Measurements from ENCODE around the gene KRTAP10-6.
"Not testable (repeated sequence)": the region's sequence is repeated elsewhere in the genome, so short reads cannot be mapped to it uniquely, and the experiment has no call there.

The KRTAP10-6 gene

DNA sequence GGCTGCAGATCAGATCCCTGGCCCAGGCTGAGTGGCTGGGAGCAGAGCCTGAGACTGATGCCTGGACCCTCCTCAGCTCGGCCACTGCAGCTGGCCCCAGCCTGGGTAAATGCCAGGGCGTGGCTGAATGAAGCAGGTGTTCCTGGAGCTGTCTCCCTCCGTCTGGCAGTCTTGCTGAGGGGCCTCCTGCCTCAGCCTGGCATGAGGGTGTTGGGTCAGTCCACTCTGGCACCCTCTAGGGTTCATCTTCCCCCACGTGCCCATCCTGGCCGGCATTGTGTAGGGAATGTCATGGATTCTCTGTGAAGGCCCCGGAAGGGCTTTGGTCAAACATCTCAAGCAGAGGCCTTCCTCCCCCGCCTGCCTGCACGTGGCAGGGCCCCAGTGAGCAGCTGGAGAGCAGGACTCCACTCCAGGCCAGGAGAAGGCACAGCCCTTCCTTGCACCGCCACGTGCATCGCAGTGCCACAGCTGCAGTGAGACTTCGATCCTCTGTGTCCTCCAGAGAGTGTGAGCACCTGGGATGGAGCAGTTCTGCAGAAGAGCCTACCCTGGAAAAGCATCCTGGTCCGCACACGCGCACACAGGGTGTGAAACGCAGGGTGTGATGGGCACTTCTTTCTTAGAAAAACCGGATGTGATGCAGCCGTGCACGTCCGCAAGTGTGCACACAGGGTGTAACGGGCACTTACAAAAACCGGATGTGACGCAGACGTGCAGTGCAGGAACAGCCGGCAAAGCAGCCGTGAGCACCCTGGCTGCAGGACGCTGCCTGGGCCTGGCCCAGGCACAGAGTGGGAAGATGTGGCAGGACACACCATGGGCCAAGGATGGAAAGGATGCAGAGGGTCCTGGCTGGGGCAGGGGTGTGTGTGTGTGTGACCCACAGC, 23.4 kb downstream of the KRTAP10-6 start:
- no peak overlapping the region for H3K4me3 ChIP-seq (ENCODE audit: low read depth, low read length)
- no peak for DNase-seq (ENCODE audit: low read depth)

DNA sequence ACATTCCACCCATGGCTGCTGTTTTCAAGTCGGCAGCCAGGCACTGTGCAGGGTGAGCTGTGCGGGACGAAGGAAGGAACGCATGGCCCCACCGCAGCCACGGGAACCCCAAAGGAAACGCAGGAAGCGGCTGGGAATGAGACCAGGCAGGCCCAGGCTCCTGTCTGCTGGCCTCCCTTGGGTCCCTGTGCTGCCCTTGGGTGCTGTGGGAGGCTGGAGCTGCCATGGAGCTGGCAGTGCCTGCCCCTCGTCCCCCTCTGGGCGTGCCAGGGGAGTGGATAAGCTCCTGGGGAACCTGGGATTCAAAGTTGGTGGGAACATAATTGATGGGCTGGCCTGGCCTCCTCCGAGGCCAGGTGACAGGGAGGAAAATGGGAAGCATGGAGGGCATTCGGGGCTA, 24.0 kb downstream of the KRTAP10-6 start:
- no peak overlapping the region for H3K4me3 ChIP-seq (ENCODE audit: low read depth, low read length)
- DNase-seq (ENCODE audit: low read depth) = no peak

GRCh38 chr21:44567481-44568171, 24.7 kb downstream of the KRTAP10-6 start:
- H3K4me3 ChIP-seq (ENCODE audit: low read depth, low read length) = no peak overlapping the region
- DNase-seq (ENCODE audit: low read depth) = no peak

DNA sequence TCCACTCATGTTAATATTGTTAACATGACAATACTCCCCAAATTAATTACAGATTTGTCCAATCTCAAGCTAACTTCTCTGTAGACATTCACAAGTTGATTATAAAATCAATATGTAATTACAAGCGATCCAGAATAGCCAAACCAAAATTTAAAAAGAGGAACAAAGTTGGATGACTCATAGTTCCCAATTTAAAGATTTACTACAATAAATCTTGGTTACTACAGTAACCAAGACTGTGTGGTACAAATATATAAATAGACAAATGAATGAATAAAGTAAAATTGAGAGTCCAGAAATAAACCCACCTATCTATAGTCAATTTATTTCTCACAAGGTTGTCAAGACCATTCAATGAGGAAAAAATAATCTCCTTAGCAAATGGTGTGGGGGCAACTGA, 25.9 kb downstream of the KRTAP10-6 start:
- DNase-seq (ENCODE audit: low read depth) = no peak
- H3K4me3 ChIP-seq (ENCODE audit: low read depth, low read length) = no peak overlapping the region

GRCh38 chr21:44564886-44565598, 27.3 kb downstream of the KRTAP10-6 start:
- H3K4me3 ChIP-seq (ENCODE audit: low read depth, low read length) = no peak overlapping the region
- no peak for DNase-seq (ENCODE audit: low read depth)

DNA sequence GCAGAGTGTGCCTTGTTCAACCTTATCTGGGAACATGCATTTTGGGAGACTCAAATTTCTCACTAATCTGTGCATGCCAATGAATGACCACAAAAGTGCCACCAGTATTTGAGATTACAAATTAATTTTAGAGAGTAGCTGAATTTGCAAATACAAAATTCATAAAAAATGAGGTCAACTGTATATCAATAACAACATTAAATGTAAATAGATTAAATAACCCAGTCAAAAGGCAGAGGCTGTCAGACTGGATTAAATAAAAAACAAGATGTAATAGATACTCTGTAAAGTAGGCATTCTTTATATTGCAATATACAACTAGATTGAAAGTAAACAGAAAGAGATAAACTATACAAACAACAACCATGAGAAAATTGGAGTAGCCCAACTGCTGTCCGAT, 28.2 kb downstream of the KRTAP10-6 start:
- no peak for DNase-seq (ENCODE audit: low read depth)
- no peak overlapping the region for H3K4me3 ChIP-seq (ENCODE audit: low read depth, low read length)

GRCh38 chr21:44558695-44559094, 33.6 kb downstream of the KRTAP10-6 start, which contains the start of gene KRTAP10-3:
Gene KRTAP10-3, minus strand, starts transcription at chr21:44558795. Its CDS starts 80 bp downstream, at chr21:44558715.
- no peak within 1 kb of the TSS for H3K4me3 ChIP-seq (ENCODE audit: low read depth, low read length)
- no peak for DNase-seq (ENCODE audit: low read depth)

- not testable (repeated sequence) for DNase-seq (ENCODE audit: low read depth); H3K4me3 ChIP-seq (ENCODE audit: low read depth, low read length)
Measured at GRCh38 chr21:44558329-44558675, 34.0 kb downstream of the KRTAP10-6 start.

DNA sequence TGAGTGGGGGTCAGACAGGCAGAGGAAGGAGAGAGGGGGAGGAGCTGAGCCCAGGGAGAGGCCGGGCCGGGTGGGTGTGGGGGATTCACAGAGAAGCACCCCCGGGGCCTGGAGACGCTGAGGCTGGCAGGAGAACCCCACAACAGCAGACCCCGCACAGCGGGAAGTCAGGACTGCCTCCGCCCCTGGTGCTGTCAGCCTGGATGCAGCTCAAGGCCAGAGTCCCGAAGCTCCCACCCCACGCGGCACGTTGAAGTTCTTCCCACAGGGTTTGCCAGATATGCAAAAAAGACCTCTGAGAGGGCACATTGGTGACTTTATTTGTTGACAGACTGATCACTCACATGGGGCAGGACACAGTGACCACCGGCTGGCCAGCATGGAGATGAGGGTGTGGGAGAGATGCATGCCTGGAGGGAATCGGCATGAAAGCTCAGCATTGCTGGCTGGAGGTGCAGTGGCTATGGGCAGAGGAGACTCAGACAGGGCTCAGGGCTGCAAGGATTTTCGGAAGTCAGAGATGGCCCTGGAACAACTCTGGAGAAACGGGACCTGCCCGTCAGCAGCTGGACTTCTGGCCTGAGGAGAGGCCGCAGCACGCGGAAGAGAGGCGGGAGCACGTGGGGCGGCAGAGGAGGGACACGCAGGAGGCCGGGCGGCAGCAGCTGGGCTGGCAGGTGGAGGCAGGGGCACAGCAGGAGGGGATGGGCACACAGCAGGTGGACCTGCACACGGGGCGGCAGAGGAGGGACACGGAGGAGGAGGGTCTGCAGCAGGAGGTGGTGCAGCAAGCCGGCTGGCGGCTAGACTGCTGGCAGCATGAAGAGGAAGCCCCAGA, 34.6 kb downstream of the KRTAP10-6 start:
- DNase-seq (ENCODE audit: low read depth) = no peak
- H3K4me3 ChIP-seq (ENCODE audit: low read depth, low read length) = no peak overlapping the region

DNA sequence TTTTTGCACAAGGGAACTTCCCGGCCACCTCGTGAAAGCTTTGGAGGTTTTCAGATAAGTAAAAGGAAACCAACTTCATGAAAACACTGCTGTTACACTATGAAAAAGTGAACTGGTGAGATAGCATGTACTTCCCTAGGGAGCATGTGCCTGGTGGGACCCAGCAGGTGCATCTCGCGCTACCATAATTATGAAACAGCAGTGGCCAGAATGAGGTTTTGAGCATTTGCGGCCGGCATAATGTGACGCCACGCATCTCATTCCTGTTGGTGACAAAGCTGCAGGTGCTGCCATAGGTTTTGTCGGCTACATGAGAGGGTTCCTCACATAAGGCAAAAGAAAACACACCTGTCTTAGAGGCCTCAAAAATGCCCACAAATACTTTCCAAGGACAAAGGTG, 35.4 kb downstream of the KRTAP10-6 start:
- no peak for DNase-seq (ENCODE audit: low read depth)
- no peak overlapping the region for H3K4me3 ChIP-seq (ENCODE audit: low read depth, low read length)

GRCh38 chr21:44555200-44555875, 37.0 kb downstream of the KRTAP10-6 start:
- H3K4me3 ChIP-seq (ENCODE audit: low read depth, low read length) = no peak overlapping the region
- no peak for DNase-seq (ENCODE audit: low read depth)

GRCh38 chr21:44552681-44553080, 39.6 kb downstream of the KRTAP10-6 start:
- no peak overlapping the region for H3K4me3 ChIP-seq (ENCODE audit: low read depth, low read length)
- no peak for DNase-seq (ENCODE audit: low read depth)

DNA sequence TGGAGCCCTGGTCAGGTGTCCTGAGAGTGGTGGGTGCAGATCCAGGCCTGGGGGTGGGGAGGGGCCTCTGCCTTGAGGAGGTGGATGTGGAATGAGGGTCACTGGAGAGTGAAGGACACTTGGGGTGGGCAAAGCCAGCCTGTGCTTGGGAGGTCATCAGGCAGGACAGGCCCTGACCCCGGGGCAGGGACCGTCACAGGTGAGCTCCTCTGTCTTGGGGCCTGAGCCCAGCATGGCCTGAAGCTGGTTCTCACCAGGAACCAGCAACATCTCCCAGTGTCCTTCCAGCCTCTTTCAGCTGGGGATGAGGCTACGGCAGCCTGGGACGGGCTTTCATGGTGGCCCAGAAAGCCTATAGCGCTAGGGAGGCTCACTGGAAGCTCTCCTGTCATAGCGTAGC, 40.2 kb downstream of the KRTAP10-6 start:
- no peak for DNase-seq (ENCODE audit: low read depth)
- H3K4me3 ChIP-seq (ENCODE audit: low read depth, low read length) = no peak overlapping the region

DNA sequence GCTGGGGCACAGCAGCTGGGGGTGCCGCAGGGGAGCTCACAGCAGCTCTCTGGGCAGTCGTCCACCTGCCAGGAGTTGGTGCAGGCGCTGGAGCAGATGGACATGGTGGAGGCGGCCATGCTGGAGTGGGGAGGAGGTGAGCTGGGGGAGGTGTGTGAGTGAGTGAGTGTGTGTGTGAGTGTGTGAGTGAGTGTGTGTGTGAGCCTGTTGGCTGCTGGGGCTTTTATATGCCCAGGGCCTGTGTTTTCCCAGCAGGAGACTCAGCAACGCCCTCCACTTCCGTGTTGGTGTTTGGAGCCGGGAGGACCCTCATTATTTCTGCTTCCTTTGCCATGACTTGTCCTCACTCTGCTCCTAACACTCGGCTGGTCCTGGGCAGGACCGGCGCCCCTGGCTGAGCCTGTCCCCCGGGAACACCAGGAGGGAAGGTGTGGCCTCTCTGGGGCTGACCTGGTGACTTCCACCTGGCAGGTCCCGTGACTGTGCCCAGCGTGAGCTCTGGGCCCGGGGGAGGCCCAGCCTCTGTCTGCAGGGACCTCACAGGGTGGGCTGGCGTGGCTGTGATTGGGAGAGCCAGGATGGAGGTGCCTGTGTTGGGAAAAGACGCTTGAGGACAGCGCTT, 40.9 kb downstream of the KRTAP10-6 start, which contains the start of gene KRTAP10-2:
TSS of gene KRTAP10-2 (minus strand) at position 166 of the 622 bp plus-strand sequence. CDS start at position 119, 47 bp downstream.
- H3K4me3 ChIP-seq (ENCODE audit: low read depth, low read length) = no peak within 1 kb of the TSS
- no peak for DNase-seq (ENCODE audit: low read depth)

DNA sequence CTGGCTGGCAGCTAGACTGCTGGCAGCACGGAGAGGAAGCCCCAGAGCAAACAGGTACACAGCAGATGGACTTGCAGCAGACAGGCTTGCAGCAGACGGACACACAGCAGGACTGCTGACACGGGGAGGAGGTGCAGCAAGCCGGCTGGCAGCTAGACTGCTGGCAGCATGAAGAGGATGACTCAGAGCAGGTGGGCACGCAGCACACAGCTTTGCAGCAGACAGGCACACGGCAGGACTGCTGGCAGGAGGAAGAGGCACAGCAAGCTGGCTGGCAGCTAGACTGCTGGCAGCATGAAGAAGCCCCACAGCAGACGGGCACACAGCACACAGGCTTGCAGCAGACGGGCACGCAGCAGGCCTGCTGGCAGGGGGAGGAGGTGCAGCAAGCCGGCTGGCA, 41.5 kb downstream of the KRTAP10-6 start:
- no peak overlapping the region for H3K4me3 ChIP-seq (ENCODE audit: low read depth, low read length)
- DNase-seq (ENCODE audit: low read depth) = no peak

- not testable (repeated sequence) for H3K4me3 ChIP-seq (ENCODE audit: low read depth, low read length); DNase-seq (ENCODE audit: low read depth)
Measured at GRCh38 chr21:44550285-44550684, 42.0 kb downstream of the KRTAP10-6 start.

DNA sequence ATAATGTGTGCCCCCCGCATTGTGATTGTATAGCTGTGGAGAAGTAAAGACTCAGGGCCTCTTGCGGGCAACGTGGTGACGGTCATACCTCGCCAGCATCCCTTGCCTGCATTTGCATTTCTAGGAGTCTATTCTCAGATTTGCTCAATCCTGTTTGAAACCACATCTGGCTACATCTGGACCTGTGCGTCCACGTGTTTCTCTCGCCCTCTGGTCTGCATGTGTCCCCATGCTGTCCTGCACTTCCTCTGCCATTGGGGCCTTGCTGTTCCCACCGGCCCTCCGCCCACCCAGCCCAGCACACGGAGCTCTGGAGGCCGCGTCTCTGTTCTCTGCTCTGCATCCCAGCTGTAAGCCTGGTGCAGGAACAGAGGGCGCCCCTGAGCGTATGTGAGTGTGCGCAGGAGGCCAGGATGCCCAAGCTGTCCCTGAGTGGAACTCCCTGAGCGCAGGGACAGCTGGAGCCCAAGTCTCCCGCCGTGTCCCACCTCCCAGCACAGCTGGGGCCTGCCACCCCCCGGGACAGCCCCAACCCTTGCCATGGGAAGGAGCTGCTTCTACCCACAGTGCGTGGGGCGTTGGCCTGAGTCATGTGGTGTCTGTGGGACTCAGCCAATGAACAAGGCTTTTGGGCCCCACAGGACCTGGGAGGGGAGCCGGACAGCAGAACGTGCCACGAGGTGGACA, 42.6 kb downstream of the KRTAP10-6 start:
- H3K4me3 ChIP-seq (ENCODE audit: low read depth, low read length) = no peak overlapping the region
- no peak for DNase-seq (ENCODE audit: low read depth)

GRCh38 chr21:44548922-44549321, 43.4 kb downstream of the KRTAP10-6 start:
- H3K4me3 ChIP-seq (ENCODE audit: low read depth, low read length) = no peak overlapping the region
- DNase-seq (ENCODE audit: low read depth) = no peak
